Fibroblast of lung (primary cell): ENCODE data around the gene TBXA2R. TPM values are rescaled to one million over a fixed set of nuclear protein-coding genes. Genes with fewer than 3 reads are reported as not detected.
"Not testable (repeated sequence)": the region's sequence is repeated elsewhere in the genome, so short reads cannot be mapped to it uniquely, and the experiment has no call there.

Source experiments
- DNase-seq, 2 donors: peaks; one replicate each; pipeline versions ENCODE4 v3.0.0 to v3.0.0-alpha.2; 2010; ENCODE audit warnings: low read depth in 2 of 2
- H2AFZ ChIP-seq: 2 replicates; pipeline ENCODE4 v1.5.1; 2012; ENCODE audit warnings: low read length, control low read depth, inconsistent platforms
- H3K27ac ChIP-seq: 2 replicates; pipeline ENCODE4 v1.5.1; 2011; ENCODE audit warnings: low read length, control low read depth; ENCODE audit not compliant: insufficient read depth
- H3K27me3 ChIP-seq: 2 replicates; pipeline ENCODE4 v1.5.1; 2011; ENCODE audit warnings: mild to moderate bottlenecking, low read length; ENCODE audit not compliant: control insufficient read depth, insufficient read depth
- H3K36me3 ChIP-seq: 2 replicates; pipeline ENCODE4 v1.5.1; 2011; ENCODE audit warnings: low read length; ENCODE audit not compliant: control insufficient read depth, insufficient read depth
- H3K4me1 ChIP-seq: 2 replicates; pipeline ENCODE4 v1.5.1; 2011; ENCODE audit warnings: low read length; ENCODE audit not compliant: control insufficient read depth, insufficient read depth; ENCODE audit errors: extremely low read depth
- H3K4me2 ChIP-seq: 2 replicates; pipeline ENCODE4 v1.5.1; 2011; ENCODE audit warnings: low read length, control low read depth; ENCODE audit not compliant: insufficient read depth; ENCODE audit errors: extremely low read depth
- H3K4me3 ChIP-seq, 4 experiments: fragments of 200-600 bp in 1 of 4; sonication (generic) in 1 of 4; replicated peaks in 1 of 4; 2 replicates each; pipeline ENCODE4 v1.5.1; 2011 to 2016; ENCODE audit warnings: low read length in 4 of 4, low read depth in 3 of 4, mild to moderate bottlenecking in 3 of 4, control low read depth in 2 of 4, inconsistent platforms in 1 of 4, mixed read lengths in 1 of 4; ENCODE audit not compliant: insufficient read depth in 1 of 4; ENCODE audit errors: control extremely low read depth in 1 of 4
- H3K79me2 ChIP-seq: 2 replicates; pipeline ENCODE4 v1.5.1; 2012; ENCODE audit warnings: mild to moderate bottlenecking, low read length, inconsistent platforms; ENCODE audit not compliant: control insufficient read depth, insufficient read depth
- H3K9ac ChIP-seq: 2 replicates; pipeline ENCODE4 v1.5.1; 2011; ENCODE audit warnings: mild to moderate bottlenecking, low read length, control low read depth; ENCODE audit not compliant: insufficient read depth
- H3K9me3 ChIP-seq: 2 replicates; pipeline ENCODE4 v1.5.1; 2012; ENCODE audit warnings: low read depth, low read length; ENCODE audit not compliant: control insufficient read depth, insufficient read depth
- H4K20me1 ChIP-seq: 2 replicates; pipeline ENCODE4 v1.5.1; 2011; ENCODE audit warnings: low read length; ENCODE audit not compliant: control insufficient read depth, insufficient read depth; ENCODE audit errors: extremely low read depth
- CTCF ChIP-seq, 2 donors: IDR thresholded peaks in 1 of 2; conservative IDR thresholded peaks in 1 of 2; 1 replicate in 1 of 2; 2 replicates in 1 of 2; pipeline ENCODE4 v1.5.1; 2011 to 2012; ENCODE audit warnings: low read length in 2 of 2, control low read depth in 1 of 2, inconsistent platforms in 1 of 2, low read depth in 1 of 2, mild to moderate bottlenecking in 1 of 2
- EZH2 ChIP-seq: IDR thresholded peaks from 2 replicates; pipeline ENCODE4 v1.5.1; 2012; ENCODE audit warnings: low read length, control low read depth, mild to moderate bottlenecking; ENCODE audit errors: missing control alignments
- polyA plus RNA-seq, 2 donors: library from polyadenylated mRNA; depleted of rRNA in 1 of 2; stranded (reverse) in 1 of 2; unstranded in 1 of 2; fragments of >200 nt; gene quantifications; 2 replicates each; pipeline ENCODE4 v1.2.1, GENCODE V29; 2011 to 2012; ENCODE audit warnings: missing spikeins in 1 of 2
- total RNA-seq: library from RNA; depleted of rRNA; stranded (reverse); fragments of >200 nt; gene quantifications from 2 replicates; pipeline ENCODE4 v1.2.1, GENCODE V29; 2014

TBXA2R gene
- total and polyA plus RNA-seq, 2 donors (not counting 1 experiment from before 2014, with no cell fraction given): 1.3 to 1.8 TPM

- TF ChIP-seq EZH2: no peak
- TF ChIP-seq CTCF (conservative IDR thresholded peaks at IDR 0.05 in 1 of 2, IDR thresholded peaks at IDR 0.05 in 1 of 2; ENCODE audit: low read depth in 1 of 2, low read length in 2 of 2): no peak
Measured at GRCh38 chr19:3572855-3573161, 33.9 kb downstream of the TBXA2R start, which contains the start of gene HMG20B. Gene HMG20B, plus strand, starts transcription at chr19:3572944. Its CDS starts 366 bp downstream, at chr19:3573310.

GRCh38 chr19:3572132-3572854 lies 34.4 kb downstream of the TBXA2R start:
- DNase-seq: peak; percentile 99 to 100
- H2AFZ ChIP-seq: peak overlapping the region; percentile 96
- TF ChIP-seq CTCF (conservative IDR thresholded peaks at IDR 0.05 in 1 of 2, IDR thresholded peaks at IDR 0.05 in 1 of 2; ENCODE audit: low read depth in 1 of 2, low read length in 2 of 2): no peak
- TF ChIP-seq EZH2: no peak
- peak overlapping the region; percentile 88 for H3K27ac ChIP-seq
- H3K4me3 ChIP-seq: peak overlapping the region; percentile 49 to 79 (median 56)
- H3K4me1 ChIP-seq: peaks cover 4% of the 10 kb centered on the region
- H3K9me3 ChIP-seq: no peaks in the 10 kb centered on the region
- no peaks in the 10 kb centered on the region for H4K20me1 ChIP-seq
- H3K9ac ChIP-seq: peak overlapping the region; percentile 71
- H3K36me3 ChIP-seq: peaks cover 10% of the 10 kb centered on the region
- no peaks in the 10 kb centered on the region for H3K27me3 ChIP-seq
- peak overlapping the region; percentile 92 for H3K4me2 ChIP-seq
- no peaks in the 10 kb centered on the region for H3K79me2 ChIP-seq

More at GRCh38 chr19:3572855-3573161, 33.9 kb downstream of the TBXA2R start, which contains the start of gene HMG20B:
- Histone ChIP-seq H4K20me1 (no peaks in the 10 kb centered on the region), H3K9ac (peak within 1 kb of the TSS; percentile 76), H3K4me3 (peak within 1 kb of the TSS; percentile 70 to 92 (median 83)), H3K9me3 (no peaks in the 10 kb centered on the region), H3K36me3 (peaks cover 10% of the 10 kb centered on the region), H2AFZ (peak within 1 kb of the TSS; percentile 96), H3K79me2 (no peaks in the 10 kb centered on the region), H3K27ac (peak within 1 kb of the TSS; percentile 88), H3K4me1 (peaks cover 4% of the 10 kb centered on the region), H3K4me2 (peak within 1 kb of the TSS; percentile 92), H3K27me3 (no peaks in the 10 kb centered on the region)
- no peak for DNase-seq

- H3K9ac ChIP-seq: no peak overlapping the region
- no peaks in the 10 kb centered on the region for H3K79me2 ChIP-seq
- H3K4me1 ChIP-seq: no peaks in the 10 kb centered on the region
- H3K27ac ChIP-seq: no peak overlapping the region
- H3K27me3 ChIP-seq: no peaks in the 10 kb centered on the region
- no peaks in the 10 kb centered on the region for H4K20me1 ChIP-seq
- H3K36me3 ChIP-seq: peaks cover 8% of the 10 kb centered on the region
- no peak overlapping the region for H2AFZ ChIP-seq
- H3K4me3 ChIP-seq: no peak overlapping the region
- TF ChIP-seq EZH2 (no peak), CTCF (conservative IDR thresholded peaks at IDR 0.05 in 1 of 2, IDR thresholded peaks at IDR 0.05 in 1 of 2; ENCODE audit: low read depth in 1 of 2, low read length in 2 of 2) (no peak)
- H3K9me3 ChIP-seq: no peaks in the 10 kb centered on the region
- H3K4me2 ChIP-seq: no peak overlapping the region
- DNase-seq: no peak
Measured at GRCh38 chr19:3570606-3571011, 36.1 kb downstream of the TBXA2R start.

GRCh38 chr19:3570042-3570441 lies 36.6 kb downstream of the TBXA2R start:
- not testable (repeated sequence) for H3K79me2 ChIP-seq, H3K4me2 ChIP-seq, H3K4me1 ChIP-seq, H3K27me3 ChIP-seq, H3K9me3 ChIP-seq, H3K27ac ChIP-seq, H3K36me3 ChIP-seq, H2AFZ ChIP-seq, H4K20me1 ChIP-seq, DNase-seq, H3K4me3 ChIP-seq, H3K9ac ChIP-seq
